SKM-1 treated with dmso at 0.1 percent for 144 hours (cell line): ENCODE measurements around the gene PHC1.
A peak's percentile ranks its signal among the peaks of the same experiment; 100 is the strongest.
"Not testable (repeated sequence)": the region's sequence is repeated elsewhere in the genome, so short reads cannot be mapped to it uniquely, and the experiment has no call there.

Source experiments
- DNase-seq: peaks from one replicate; lab custom pipeline; 2025; ENCODE audit not compliant: unreplicated experiment; lab: John Stamatoyannopoulos, UW

Gene PHC1

DNA sequence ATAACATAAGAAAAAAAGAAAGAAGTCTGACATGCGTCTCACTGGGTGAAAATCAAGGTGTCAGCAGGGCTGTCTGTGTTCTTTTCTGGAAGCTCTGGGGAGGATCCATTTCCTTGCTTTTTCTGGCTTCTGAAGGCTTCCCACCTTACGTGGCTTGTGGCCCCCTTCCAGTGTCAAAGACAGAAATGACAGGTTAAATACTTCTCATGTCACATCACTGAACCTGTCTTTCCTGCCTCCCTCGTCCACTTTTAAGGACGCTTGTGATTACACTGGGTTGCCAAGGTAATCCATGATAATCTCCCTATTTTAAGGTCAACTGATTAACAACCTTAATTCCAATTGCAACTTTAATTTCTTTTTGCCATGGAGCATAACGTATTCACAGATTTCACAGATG lies 4.6 kb upstream of the PHC1 start:
- no peak for DNase-seq

DNA sequence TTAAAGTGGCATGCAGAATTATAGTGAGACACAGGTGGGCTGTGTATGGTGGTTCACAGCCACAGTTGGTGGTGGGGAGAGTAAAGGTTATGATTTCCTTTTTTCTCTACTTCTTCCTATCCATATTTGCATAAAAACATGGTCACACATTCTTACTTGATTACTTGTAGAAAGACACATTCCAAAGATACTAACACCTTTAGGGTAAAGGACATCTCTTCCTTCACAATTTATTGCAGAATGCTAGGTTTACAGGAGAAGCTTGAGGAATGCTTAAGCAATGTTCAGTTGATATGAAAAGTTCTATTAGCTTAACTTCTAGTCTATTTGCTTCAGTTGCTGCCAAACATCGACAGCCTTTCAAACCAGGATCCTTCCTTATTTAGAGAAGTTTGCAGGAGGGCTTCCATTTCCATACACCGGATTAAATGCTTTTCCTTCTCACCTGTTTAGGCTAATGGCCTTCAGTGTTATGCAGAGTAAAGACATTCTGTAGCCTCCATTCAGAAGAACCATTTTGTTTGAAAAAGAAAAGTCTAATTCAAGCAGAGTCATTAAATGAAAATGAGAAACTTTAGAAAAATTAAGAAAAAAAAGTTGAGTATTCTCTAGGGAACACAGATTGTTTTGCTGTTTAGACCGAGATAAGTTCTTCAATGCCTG lies 2.6 kb upstream of the PHC1 start:
- no peak for DNase-seq

DNA sequence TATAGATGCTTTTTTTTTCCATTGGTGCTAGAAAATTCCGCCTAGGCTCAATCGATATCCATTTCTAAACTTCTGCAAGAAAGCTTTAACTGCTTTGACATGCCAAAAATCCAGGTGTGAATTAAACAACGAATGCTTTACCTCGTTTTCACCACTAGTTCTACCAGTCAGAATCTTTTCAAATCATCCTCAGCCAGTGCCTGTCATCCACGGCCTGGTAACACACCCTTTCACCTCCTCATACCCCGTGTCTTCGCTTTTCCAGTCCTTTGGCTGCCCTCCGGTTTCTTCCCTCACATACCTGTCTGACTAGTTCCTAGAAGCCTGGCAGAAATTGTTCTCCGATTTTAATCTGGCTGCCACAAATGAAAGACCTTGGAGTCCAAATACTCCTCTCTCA lies 1.4 kb upstream of the PHC1 start:
- DNase-seq: no peak

DNA sequence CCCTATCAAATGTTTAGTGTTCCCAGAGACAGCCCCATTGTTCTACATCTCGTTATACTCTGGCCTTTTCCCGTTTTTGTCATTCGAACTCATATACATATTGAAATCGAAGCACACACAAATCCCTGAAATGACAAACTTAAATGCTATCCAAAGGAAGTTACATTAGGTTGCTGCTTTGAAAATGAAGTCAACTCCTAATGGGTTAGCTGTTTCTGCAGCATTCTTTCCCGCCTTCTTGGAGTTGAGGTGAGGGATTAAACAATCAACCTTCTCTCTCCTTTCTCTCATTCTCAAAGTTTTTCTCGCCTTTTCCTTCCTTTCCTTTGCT lies 642 bp upstream of the PHC1 start:
- no peak for DNase-seq

DNA sequence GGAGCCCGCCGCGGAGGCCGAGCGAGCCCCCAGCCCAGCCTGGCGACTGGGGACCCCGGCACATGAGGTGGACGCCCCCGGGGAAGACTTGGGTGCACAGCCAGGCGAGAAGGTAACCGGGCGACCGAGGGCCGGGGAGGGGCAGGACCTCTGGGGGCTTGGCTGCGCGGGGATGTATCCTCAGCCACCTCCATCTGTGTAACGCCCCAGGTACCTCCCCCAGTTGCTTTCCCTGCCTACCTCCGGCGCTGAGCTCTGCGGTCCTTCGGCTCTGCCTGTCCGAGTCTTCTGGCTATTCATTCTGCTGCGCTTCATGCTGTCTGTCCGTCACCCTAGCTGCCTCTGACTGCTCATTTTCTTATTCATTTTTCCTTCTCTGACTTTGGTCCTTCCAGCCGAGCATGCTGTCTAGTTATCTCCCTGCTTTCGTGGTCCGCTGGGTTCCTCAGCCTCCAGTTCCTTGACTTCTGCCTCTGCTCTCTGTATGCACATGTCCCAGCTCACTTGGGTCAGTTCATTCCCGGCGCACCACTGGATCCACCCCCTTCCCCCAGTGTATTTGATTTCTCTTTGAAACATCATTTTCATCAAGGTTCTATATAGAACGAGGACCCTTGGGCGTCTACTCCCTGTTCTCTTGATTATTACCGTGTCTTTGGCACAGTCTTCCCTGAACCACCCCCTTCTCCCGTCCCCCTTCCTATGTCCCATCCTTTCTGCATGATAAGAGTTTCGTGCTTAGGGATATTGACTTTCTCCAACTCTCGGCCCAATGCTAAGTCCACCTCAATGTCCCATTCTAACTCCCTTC lies 612 bp downstream of the PHC1 start:
- DNase-seq: peak; percentile 11

DNA sequence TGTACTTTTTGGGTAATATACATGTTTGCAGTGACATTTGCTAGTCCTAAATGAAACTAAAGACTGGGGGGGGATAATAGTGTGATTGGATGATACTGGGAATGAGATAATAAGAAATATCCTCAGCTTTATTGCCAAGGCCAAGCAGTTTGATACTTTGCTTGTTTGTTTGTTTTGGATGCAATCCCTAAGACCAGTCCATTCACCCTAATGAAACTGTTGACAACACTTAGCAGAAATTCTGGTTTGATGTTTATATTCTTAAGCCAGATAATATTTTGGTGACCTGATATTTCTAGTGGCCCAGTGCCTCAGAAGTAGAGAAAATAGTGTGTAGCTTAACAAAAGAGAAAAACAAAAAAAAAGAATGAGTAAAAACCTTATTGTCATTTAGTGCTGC lies 1.8 kb downstream of the PHC1 start:
- DNase-seq: no peak

DNA sequence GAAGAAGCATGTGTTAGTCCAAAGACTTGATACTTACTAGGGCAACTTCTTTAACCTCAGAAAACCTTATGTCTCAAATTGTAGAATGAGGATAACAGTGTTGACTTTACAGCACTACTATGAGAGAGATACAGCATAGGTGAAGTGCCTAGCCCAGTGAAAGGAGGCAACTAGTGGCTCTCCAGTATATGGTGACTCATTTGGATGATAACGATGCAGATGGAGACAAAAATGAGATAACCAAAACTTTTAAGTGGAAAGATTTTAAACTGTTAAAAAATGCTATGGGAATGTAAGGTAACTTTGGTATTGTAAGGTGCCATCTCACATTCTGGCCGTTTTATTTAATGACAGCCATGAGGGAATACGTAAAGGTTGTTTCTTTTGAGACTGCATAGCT lies 2.7 kb downstream of the PHC1 start:
- DNase-seq: no peak

DNA sequence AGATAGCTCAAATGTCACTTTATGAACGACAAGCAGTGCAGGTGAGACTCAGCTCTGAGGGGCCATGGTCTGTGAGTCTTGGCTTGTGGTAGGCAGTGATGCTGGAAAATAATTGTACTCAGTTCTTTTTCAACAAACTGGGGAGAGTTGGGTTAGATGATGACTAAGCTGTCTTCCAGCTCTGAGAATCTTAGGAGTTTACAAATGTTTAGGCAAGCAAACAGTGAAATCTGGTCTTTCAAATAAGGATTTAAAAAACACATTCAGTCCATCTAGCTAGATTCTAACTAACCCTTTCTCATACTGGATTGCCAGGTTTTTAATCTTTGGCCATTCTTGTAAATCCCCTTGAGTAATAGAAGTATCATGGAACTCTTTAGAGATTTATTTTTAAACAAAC lies 3.4 kb downstream of the PHC1 start:
- DNase-seq: no peak

DNA sequence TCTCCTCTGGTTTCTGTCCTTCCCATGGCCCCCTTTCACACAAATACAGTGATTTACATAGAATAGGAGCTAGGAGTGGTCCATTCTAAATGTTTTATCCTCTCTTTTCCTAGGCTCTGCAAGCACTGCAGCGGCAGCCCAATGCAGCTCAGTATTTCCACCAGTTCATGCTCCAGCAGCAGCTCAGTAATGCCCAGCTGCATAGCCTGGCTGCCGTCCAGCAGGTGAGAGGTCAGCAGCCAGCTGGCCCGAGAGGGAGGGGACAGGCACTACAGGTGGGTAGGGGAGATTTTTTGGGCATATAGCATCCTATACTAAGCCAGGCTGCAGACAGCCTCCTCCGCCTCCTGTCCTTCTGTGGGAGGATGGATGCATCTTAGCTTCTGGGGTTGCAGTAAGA lies 5.3 kb downstream of the PHC1 start:
- not testable (repeated sequence) for DNase-seq

DNA sequence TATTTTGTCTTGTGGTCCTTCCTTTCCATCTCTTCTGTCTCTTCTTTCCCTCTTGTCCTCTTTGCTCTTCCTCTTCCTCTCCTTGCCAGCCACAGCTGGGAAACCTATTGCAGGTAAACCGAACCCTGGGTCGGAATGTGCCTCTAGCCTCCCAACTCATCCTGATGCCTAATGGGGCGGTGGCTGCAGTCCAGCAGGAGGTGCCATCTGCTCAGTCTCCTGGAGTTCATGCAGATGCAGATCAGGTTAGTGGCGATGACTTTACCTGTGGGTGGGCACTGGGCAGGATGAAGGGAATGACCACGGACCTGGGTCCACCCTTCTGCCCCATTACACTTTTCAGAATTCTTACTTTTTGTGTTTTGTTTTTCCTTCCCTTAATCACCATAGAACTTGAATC lies 8.2 kb downstream of the PHC1 start:
- DNase-seq: no peak

DNA sequence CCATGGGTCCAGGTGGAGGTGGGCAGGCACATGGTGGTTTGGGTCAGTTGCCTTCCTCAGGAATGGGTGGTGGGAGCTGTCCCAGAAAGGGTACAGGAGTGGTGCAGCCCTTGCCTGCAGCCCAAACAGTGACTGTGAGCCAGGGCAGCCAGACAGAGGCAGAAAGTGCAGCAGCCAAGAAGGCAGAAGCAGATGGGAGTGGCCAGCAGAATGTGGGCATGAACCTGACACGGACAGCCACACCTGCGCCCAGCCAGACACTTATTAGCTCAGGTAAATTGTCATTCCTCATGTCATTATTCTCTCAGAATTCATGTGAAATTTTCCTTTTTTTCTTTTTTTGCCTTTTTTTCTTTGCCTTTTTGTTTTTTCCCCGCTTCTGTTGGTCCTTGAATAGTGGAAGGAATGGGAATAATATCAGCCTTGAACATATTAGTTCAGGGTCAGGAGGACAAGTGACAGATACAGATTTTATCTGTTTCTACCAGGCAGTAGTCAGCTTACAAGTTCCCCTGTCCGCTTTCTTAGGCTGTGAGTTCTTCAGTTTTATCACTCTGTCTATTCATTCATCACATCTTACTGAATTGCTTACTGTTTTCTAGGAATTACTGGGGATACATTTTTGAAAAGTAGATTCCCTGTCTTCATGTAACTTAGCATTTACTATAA lies 16.5 kb downstream of the PHC1 start:
- not testable (repeated sequence) for DNase-seq

DNA sequence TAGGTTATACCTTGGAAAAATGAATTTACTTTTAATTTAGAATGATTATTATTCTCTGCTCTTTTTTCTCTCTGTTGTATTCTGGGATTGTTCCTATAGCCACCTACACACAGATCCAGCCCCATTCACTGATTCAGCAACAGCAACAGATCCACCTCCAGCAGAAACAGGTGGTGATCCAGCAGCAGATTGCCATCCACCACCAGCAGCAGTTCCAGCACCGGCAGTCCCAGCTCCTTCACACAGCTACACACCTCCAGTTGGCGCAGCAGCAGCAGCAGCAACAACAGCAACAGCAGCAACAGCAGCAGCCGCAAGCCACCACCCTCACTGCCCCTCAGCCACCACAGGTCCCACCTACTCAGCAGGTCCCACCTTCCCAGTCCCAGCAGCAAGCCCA lies 18.2 kb downstream of the PHC1 start:
- not testable (repeated sequence) for DNase-seq

DNA sequence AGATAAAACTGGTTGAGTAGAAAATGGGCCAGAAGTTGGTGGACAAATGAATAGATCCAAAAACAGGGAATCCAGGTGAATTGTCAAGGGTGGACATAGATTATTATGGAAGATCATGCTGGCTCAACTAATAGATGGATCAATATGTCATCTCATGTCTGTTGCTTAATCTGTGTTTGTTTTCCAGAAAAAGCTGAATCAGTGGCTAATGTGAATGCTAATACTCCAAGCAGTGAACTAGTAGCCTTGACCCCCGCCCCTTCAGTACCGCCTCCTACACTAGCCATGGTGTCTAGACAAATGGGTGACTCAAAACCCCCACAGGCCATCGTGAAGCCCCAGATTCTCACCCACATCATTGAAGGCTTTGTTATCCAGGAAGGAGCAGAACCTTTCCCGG lies 19.8 kb downstream of the PHC1 start:
- DNase-seq: not testable (repeated sequence)

DNA sequence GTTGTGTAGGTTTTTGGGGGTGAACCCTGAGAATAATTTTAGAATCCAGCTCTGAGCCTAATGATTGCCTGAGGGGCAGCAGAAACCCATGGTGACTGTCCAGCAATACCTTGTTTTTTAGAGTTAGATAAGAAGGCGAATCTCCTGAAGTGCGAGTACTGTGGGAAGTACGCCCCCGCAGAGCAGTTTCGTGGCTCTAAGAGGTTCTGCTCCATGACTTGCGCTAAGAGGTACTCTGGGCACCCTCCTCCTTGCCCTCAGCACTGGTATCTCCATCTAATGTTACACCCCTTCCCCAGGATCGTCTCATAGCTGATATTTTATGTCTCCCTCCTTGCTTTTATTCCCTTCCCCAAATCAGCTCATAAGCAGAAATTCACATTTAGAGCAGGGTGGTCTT lies 22.4 kb downstream of the PHC1 start:
- DNase-seq: no peak

DNA sequence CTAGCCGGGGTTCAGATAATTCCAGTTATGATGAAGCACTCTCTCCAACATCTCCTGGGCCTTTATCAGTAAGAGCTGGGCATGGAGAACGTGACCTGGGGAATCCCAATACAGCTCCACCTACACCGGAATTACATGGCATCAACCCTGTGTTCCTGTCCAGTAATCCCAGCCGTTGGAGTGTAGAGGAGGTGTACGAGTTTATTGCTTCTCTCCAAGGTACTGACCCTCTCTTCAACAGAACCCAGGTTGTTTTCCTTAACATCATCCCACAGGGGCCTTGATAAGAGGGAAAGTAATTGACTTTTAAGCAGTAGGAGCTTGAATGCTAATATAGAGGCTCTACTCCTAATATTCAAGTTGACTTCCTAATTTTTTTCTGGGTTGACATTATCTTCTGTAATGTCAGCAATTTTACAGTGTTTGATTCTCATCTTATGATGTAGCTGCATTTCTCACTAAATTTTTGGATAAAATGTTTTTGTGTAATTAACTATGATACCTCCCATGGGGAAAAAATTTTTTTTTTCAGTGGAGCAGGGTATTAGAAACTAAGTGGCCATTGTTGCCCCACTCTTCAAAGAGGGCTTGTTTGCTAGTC lies 23.6 kb downstream of the PHC1 start:
- DNase-seq: not testable (repeated sequence)

DNA sequence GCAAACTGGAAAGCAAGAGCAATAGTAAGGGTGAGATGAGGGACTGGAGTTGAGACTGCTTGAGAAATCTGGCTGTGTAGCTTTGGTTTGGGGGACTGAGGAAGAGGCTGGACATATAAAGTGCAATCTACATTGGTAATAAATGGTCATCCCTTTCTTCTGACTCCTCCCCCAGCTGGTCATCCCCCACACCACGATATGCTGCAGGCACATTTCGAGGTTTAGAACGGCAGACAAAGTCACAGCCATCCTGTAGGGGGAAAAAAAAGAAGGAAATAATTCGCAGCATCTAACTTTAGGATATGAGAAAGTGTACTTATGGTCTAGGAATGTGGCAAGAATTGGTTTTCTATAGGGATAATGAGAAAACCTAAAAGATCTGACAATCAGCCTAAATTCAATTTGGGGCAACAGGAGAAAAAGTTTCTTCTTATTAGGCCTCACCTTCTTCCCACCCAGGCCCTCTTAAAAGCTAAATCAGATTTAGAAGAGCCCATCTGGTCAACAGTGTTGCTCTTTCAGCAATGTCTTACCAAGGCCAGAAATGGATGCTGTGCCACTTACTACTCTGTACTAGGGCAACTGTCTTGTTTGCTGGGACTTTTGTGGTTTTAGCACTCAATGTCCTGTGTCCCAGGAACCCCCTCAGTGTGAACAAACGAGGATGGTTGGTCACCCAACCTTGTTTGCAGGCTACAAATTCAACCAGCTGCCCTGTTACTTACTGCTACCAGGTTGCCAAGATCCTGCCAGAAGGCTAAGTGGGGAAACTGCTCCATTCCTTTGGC lies 27.6 kb downstream of the PHC1 start:
- no peak for DNase-seq

DNA sequence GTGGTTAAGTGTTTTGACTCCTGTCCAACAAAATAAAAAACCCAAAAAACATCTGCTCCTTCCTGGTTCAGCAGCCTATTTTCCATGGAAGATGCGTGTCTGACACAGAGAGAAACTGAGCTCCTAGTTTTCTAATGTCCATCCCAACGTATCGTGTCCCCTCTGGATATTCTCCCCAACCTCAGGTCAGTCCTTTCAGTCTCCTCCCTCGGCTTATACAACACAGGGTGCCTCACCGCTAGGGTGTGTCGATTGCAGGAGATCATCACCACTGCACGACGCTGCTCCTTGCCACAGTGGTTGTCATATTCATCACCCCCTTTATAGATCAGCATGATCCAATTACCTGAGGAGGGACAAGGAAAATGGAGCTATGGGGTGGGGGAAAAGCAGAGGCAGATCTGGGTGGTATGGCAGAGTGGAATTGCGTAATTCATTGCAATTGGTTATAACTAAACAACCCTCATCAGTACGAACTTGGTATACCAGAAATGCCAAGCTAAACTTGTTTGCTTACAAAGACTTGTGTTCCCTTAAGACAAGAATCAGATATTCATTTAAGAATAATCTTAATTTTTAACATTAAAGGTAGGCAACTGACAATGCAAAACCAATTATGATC lies 29.4 kb downstream of the PHC1 start:
- DNase-seq: no peak

DNA sequence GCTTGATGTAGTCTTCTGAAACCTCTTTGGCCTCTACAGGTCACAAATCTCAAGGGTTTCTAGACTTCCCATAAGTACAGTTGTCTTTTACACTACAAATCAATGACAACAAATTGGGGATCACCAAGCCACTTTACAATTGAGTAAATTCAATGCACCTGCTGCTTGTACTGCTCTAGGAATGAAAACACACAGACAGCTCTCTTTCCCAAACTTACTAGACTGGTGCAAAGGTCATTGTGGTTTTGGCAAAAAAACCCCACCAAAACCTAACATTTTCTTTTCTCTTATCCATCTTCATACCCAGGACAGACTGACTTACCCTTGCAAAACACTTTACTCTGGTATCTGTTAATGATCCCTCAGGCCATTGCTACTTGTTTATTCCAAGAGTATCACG lies 32.4 kb downstream of the PHC1 start:
- no peak for DNase-seq

DNA sequence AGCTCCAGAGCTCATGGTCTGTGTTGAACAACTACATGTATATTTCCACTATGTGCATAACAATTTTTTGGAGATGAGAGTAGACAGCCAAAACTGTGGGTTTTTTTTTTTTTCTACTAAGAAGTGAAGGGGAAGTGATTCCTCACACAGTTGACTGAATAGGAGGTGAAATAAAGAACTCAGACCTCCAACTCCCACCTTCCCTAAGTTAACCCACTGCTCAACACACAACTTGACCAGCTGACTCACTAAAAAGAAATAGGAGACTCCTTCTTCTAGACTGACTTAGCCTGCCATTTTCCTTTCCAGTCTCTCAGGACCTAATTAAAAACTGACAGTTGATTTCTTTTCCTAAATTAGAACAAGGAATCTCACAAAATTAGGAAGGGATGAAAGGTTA lies 33.4 kb downstream of the PHC1 start:
- DNase-seq: no peak

DNA sequence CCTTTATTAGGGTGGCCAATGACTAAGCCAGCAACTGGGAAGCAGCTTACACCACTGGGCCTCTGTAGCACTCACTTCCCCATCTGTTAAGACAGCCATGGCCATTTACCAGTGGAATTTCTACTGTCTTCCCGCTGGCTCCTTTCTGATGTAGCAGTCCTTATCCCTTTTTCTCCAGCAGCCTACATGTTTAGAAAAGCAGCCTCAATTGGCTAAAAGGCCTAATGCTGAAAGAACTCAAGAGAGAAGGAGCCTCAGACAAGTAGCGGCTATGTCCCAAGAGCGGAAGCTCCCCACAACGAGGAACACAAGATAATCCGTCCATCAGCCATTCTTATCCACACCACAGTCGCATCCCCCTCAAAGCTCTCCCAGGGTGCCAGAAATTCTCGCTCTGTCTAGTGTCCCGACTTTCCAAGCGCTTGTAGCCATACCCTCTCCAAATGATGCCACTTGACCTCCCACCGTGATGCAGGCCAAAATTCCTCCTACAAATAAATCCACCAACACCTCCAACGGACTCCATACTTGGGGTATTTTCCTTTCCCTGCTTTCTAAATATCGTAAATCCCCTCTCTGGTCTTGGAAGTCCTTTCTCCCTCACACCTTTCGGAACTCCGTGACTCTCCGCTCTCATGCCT lies 34.5 kb downstream of the PHC1 start:
- DNase-seq: peak; percentile 20
